Pulmonary artery endothelial cell (primary cell): ENCODE results near the gene PARP8. TPM values are rescaled to one million over a fixed set of nuclear protein-coding genes. Genes with fewer than 3 reads are reported as not detected.

Experiments
- total RNA-seq: library from RNA; depleted of rRNA; stranded (reverse); fragments of >200 nt; gene quantifications from 2 replicates; pipeline ENCODE4 v1.2.3, GENCODE V29; 2014

The PARP8 gene
- total RNA-seq, 1 donor from 2014 or later, result 0.13 TPM

Other genes starting within 250 kb of the PARP8 start
- gene EMB, start 225.3 kb upstream of the PARP8 start, total RNA-seq, result not detected in 2 replicates